IMR-90 (cell line): ENCODE results near the gene NEDD4L. TPM values are rescaled to one million over a fixed set of nuclear protein-coding genes. Genes with fewer than 3 reads are reported as not detected.

Experiments
- ATAC-seq: fragments of 200-7000 bp; cut with Tn5 transposase; 2 replicates; pipeline ENCODE4 v1.9.1; 2020; ENCODE audit warnings: low read depth, mild to moderate bottlenecking, moderate library complexity
- BruUV-seq: library from RNA; stranded (reverse); fragments of 400-500 nt; replicated peaks from 2 replicates; lab custom pipeline; 2021; lab: Mats Ljungman, UMichigan
- CTCF ChIA-PET: fragments of 300-600 bp; formaldehyde crosslinking; extraction: SDS; loops from one replicate; lab custom pipeline; 2021; ENCODE audit warnings: antibody characterized with exemption; lab: Yijun Ruan, JAX
- POLR2A ChIA-PET: fragments of 300-600 bp; sonication (Branson Sonifier 250); formaldehyde crosslinking; loops from one replicate; lab custom pipeline; 2022; ENCODE audit warnings: antibody characterized with exemption; ENCODE audit not compliant: unreplicated experiment; lab: Charles Lee
- DNase-seq: peaks from one replicate; pipeline ENCODE4 v3.0.0; 2013
- H2AFZ ChIP-seq: replicated peaks from 2 replicates; pipeline ENCODE3; 2013; ENCODE audit warnings: low read length, mild to moderate bottlenecking; ENCODE audit not compliant: poor library complexity
- H2AK5ac ChIP-seq: 2 replicates; pipeline ENCODE4 v1.6.1; 2013; ENCODE audit warnings: low read depth, low read length, inconsistent platforms
- H2AK9ac ChIP-seq: replicated peaks from 2 replicates; pipeline ENCODE3; 2013; ENCODE audit warnings: mild to moderate bottlenecking, low read depth, low read length, moderate library complexity; ENCODE audit not compliant: poor library complexity
- H2BK120ac ChIP-seq: 2 replicates; pipeline ENCODE4 v1.6.1; 2013; ENCODE audit warnings: low read depth, low read length, inconsistent platforms
- H2BK15ac ChIP-seq: 3 replicates; pipeline ENCODE4 v1.6.1; 2013; ENCODE audit warnings: low read depth, low read length, inconsistent platforms
- H2BK20ac ChIP-seq: 2 replicates; pipeline ENCODE4 v1.6.1; 2013; ENCODE audit warnings: low read depth, mild to moderate bottlenecking, inconsistent platforms, low read length, moderate library complexity
- H2BK5ac ChIP-seq: 2 replicates; pipeline ENCODE4 v1.6.1; 2013; ENCODE audit warnings: mild to moderate bottlenecking, low read depth, low read length, inconsistent platforms; ENCODE audit not compliant: poor library complexity, severe bottlenecking
- H3K14ac ChIP-seq: replicated peaks from 2 replicates; pipeline ENCODE4 v1.6.1; 2013; ENCODE audit warnings: low read depth, low read length, inconsistent platforms
- H3K18ac ChIP-seq: 2 replicates; pipeline ENCODE4 v1.6.1; 2013; ENCODE audit warnings: low read depth, low read length, control low read depth
- H3K23ac ChIP-seq: 2 replicates; pipeline ENCODE4 v1.6.1; 2013; ENCODE audit warnings: low read depth, low read length, inconsistent platforms
- H3K27ac ChIP-seq: 2 replicates; pipeline ENCODE4 v1.5.1; 2013; ENCODE audit warnings: mild to moderate bottlenecking, control low read depth, low read length; ENCODE audit not compliant: insufficient read depth
- H3K27me3 ChIP-seq: 2 replicates; pipeline ENCODE4 v1.6.1; 2013; ENCODE audit warnings: low read length; ENCODE audit not compliant: control insufficient read depth, insufficient read depth
- H3K36me3 ChIP-seq: 2 replicates; pipeline ENCODE4 v1.6.1; 2013; ENCODE audit warnings: low read length, mixed read lengths; ENCODE audit not compliant: control insufficient read depth, insufficient read depth
- H3K4ac ChIP-seq: 2 replicates; pipeline ENCODE4 v1.6.1; 2013; ENCODE audit warnings: low read depth, low read length, inconsistent platforms
- H3K4me1 ChIP-seq: 2 replicates; pipeline ENCODE4 v1.6.1; 2013; ENCODE audit warnings: low read length, mixed read lengths; ENCODE audit not compliant: control insufficient read depth, insufficient read depth
- H3K4me2 ChIP-seq: 2 replicates; pipeline ENCODE4 v1.6.1; 2013; ENCODE audit warnings: low read depth, mild to moderate bottlenecking, control low read depth, low read length, moderate library complexity
- H3K4me3 ChIP-seq: 2 replicates; pipeline ENCODE4 v1.5.1; 2013; ENCODE audit warnings: low read depth, mild to moderate bottlenecking, control low read depth, low read length, moderate library complexity; ENCODE audit not compliant: insufficient read depth
- H3K56ac ChIP-seq: 2 replicates; pipeline ENCODE4 v1.6.1; 2013; ENCODE audit warnings: low read length, inconsistent platforms; ENCODE audit not compliant: insufficient read depth; ENCODE audit errors: extremely low read depth
- H3K79me1 ChIP-seq, 2 experiments: 2 replicates each; pipeline ENCODE4 v1.6.1; 2013; ENCODE audit warnings: low read length in 2 of 2, inconsistent platforms in 1 of 2, low read depth in 1 of 2
- H3K9ac ChIP-seq: 2 replicates; pipeline ENCODE4 v1.6.1; 2013; ENCODE audit warnings: low read depth, low read length, control low read depth
- H3K9me1 ChIP-seq: 2 replicates; pipeline ENCODE4 v1.6.1; 2013; ENCODE audit warnings: low read length, inconsistent platforms; ENCODE audit not compliant: insufficient read depth
- H3K9me3 ChIP-seq: 2 replicates; pipeline ENCODE4 v1.6.1; 2013; ENCODE audit warnings: low read length; ENCODE audit not compliant: control insufficient read depth, insufficient read depth
- H4K20me1 ChIP-seq: 2 replicates; pipeline ENCODE4 v1.6.1; 2013; ENCODE audit warnings: low read length, inconsistent platforms; ENCODE audit not compliant: insufficient read depth
- H4K5ac ChIP-seq: 2 replicates; pipeline ENCODE4 v1.6.1; 2013; ENCODE audit warnings: mild to moderate bottlenecking, low read depth, low read length, control low read depth
- H4K8ac ChIP-seq, 2 experiments: 2 replicates each; pipeline ENCODE4 v1.6.1; 2013; ENCODE audit warnings: low read depth in 2 of 2, low read length in 2 of 2, control low read depth in 1 of 2, inconsistent platforms in 1 of 2
- H4K91ac ChIP-seq: 2 replicates; pipeline ENCODE4 v1.6.1; 2013; ENCODE audit warnings: low read depth, low read length, inconsistent platforms; ENCODE audit not compliant: insufficient read depth
- BHLHE40 ChIP-seq: fragments of 150-350 bp; IDR thresholded peaks from 2 replicates; pipeline ENCODE4 v1.6.1; 2016; ENCODE audit warnings: mild to moderate bottlenecking, low read depth, low read length
- CEBPB ChIP-seq: IDR thresholded peaks from 2 replicates; pipeline ENCODE4 v1.6.1; 2012; ENCODE audit warnings: low read depth, low read length, improper control_type of control experiment
- MAFK ChIP-seq: IDR thresholded peaks from 2 replicates; pipeline ENCODE4 v1.6.1; 2012; ENCODE audit warnings: low read depth, low read length, improper control_type of control experiment
- MXI1 ChIP-seq: IDR thresholded peaks from 2 replicates; pipeline ENCODE4 v1.6.1; 2012; ENCODE audit warnings: low read depth, mild to moderate bottlenecking, low read length, moderate library complexity, borderline replicate concordance
- RAD21 ChIP-seq: IDR thresholded peaks from 2 replicates; pipeline ENCODE4 v1.6.1; 2012; ENCODE audit warnings: low read length, improper control_type of control experiment
- RFX5 ChIP-seq: IDR thresholded peaks from 2 replicates; pipeline ENCODE4 v1.8.0; 2012; ENCODE audit warnings: low read depth, mild to moderate bottlenecking, low read length, moderate library complexity
- SMC3 ChIP-seq: fragments of 150-350 bp; IDR thresholded peaks from 2 replicates; pipeline ENCODE4 v1.6.1; 2016; ENCODE audit warnings: low read depth, mild to moderate bottlenecking, antibody characterized with exemption, low read length, moderate library complexity
- WGBS, 2 experiments: methylation state at CpG; one replicate each; pipeline versions ENCODE4 v1.1.5 to v1.1.7; 2013; ENCODE audit warnings: missing lambda C conversion rate in 2 of 2; ENCODE audit not compliant: insufficient read length in 1 of 2; ENCODE audit errors: extremely low coverage in 2 of 2; 5-methylcytosine and 5-hydroxymethylcytosine counted together
- dilution Hi-C: fragments of 300-500 bp; cut with HindIII; formaldehyde crosslinking; loops from one replicate; pipeline ENCODE4 v1.14.3; 2018; ENCODE audit warnings: low sequenced_read_pairs; ENCODE audit not compliant: unreplicated experiment
- in situ Hi-C: fragments of 300-500 bp; cut with MboI; formaldehyde crosslinking; loops from 3 replicates; pipeline ENCODE4 v1.14.3; 2019; ENCODE audit warnings: low sequenced_read_pairs, inconsistent platforms, mixed read lengths
- intact Hi-C: fragments of 100-400 bp; cut with micrococcal nuclease; formaldehyde crosslinking; loops from 2 replicates; pipeline ENCODE4 v1.10.0; 2022
- polyA plus RNA-seq, 3 experiments: library from polyadenylated mRNA; depleted of rRNA; stranded (reverse); fragments of >200 nt; gene quantifications; 2 replicates each; pipeline ENCODE4 v1.2.3, GENCODE V29; 2012; ENCODE audit warnings: low replicate concordance in 1 of 3
- total RNA-seq: library from RNA; depleted of rRNA; stranded (reverse); fragments of >200 nt; gene quantifications from 2 replicates; pipeline ENCODE4 v1.2.3, GENCODE V29; 2012
- TF ChIP-seq, protein P1 (sequence below): fragments of 150-350 bp; IDR thresholded peaks from 2 replicates; pipeline ENCODE4 v1.6.1; 2017; ENCODE audit warnings: mild to moderate bottlenecking, antibody characterized with exemption, low read length, low read depth

The NEDD4L gene
- total and polyA plus RNA-seq, 2 of the 4 experiments (the other 2 are of a cell fraction) = 10.0 to 10.9 TPM

DNA sequence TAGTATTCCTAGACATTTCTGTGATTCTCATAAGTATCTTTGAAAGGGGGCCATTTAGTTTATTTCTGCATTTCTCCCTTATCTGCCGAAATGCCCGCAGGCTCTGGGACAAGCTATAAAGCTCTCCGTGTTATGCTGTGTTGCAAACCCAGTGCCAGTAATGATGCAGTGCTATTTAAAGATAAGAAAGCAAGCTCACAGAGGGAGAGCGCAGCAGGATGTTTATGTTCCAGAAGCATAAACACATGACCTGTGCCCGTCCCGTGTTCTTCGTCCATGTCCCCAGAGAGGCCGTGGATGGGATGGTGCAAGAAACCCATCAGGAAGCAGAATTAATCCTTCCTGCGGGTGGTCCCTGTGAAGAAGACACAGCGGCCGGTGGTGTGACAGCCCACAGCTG, 99.4 kb downstream of the NEDD4L start:
- CTCF ChIA-PET = interaction anchor here (0.5 to 1.4 kb wide), 2 partner anchors 82 to 521 kb away, joined by 3 read pairs; no protein-coding TSS in a partner anchor
- 0 out of 2 replicates have a peak overlapping the region, but pooled peaks have one; percentile 3 for H3K9ac ChIP-seq
- H2BK120ac ChIP-seq = 0 out of 2 replicates have a peak overlapping the region, but pooled peaks have one; percentile 42
- dilution Hi-C loops (no loop called here), intact Hi-C loops (no loop called here), in situ Hi-C loops (no loop called here)
- no peak overlapping the region for H3K56ac ChIP-seq
- ATAC-seq (peak; percentile 96), DNase-seq (peak; percentile 84)
- H2BK5ac ChIP-seq = peak overlapping the region; percentile 13
- 0 out of 3 replicates have a peak overlapping the region, but pooled peaks have one; percentile 31 for H2BK15ac ChIP-seq
- peak overlapping the region; percentile 63 for H3K4me2 ChIP-seq
- H3K9me1 ChIP-seq = peaks cover under 1% of the 10 kb centered on the region; the same call in 1 of the 2 replicates
- H4K91ac ChIP-seq = peak overlapping the region; percentile 60; the same call in 1 of the 2 replicates
- POLR2A ChIA-PET = no interaction called here
- no peak overlapping the region; a peak in 1 of 4 replicates for H4K8ac ChIP-seq
- 0 out of 2 replicates have a peak overlapping the region, but pooled peaks have one; percentile 1 for H4K5ac ChIP-seq
- no peaks in the 10 kb centered on the region for H3K27me3 ChIP-seq
- no peak overlapping the region; the same call in 1 of the 2 replicates for H3K23ac ChIP-seq
- 0% methylated on average over 1 of the region's 11 CpGs; no CpG with 5 or more reads in 1 of the 2 experiments for WGBS, 2 experiments
- H3K14ac ChIP-seq = no peak overlapping the region
- H2AFZ ChIP-seq = peak overlapping the region; percentile 75
- H3K27ac ChIP-seq = peak overlapping the region; percentile 23; the same call in 1 of the 2 replicates
- no peak overlapping the region for H2AK9ac ChIP-seq
- H3K4ac ChIP-seq = 0 out of 2 replicates have a peak overlapping the region, but pooled peaks have one; percentile 39
- peaks cover 7% of the 10 kb centered on the region for H3K4me1 ChIP-seq
- H3K9me3 ChIP-seq = 0 out of 2 replicates have a peak, but pooled peaks cover 2% of the 10 kb centered on the region
- H4K20me1 ChIP-seq = no peaks in the 10 kb centered on the region; the same call in 1 of the 2 replicates
- no peak for TF ChIP-seq MXI1
- TF ChIP-seq, protein P1, sequence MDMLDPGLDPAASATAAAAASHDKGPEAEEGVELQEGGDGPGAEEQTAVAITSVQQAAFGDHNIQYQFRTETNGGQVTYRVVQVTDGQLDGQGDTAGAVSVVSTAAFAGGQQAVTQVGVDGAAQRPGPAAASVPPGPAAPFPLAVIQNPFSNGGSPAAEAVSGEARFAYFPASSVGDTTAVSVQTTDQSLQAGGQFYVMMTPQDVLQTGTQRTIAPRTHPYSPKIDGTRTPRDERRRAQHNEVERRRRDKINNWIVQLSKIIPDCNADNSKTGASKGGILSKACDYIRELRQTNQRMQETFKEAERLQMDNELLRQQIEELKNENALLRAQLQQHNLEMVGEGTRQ = peak; percentile 62
- TF ChIP-seq SMC3 = no peak
- no peak for TF ChIP-seq RAD21
- no peak for TF ChIP-seq MAFK
- TF ChIP-seq BHLHE40 = peak; percentile 80
- peak; percentile 64 for TF ChIP-seq CEBPB
- TF ChIP-seq RFX5 = no peak
- H3K4me3 ChIP-seq = no peak overlapping the region
- H3K36me3 ChIP-seq = no peaks in the 10 kb centered on the region
- H3K79me1 ChIP-seq = 0 out of 4 replicates have a peak, but pooled peaks cover 2 to 3% of the 10 kb centered on the region in 2 experiments
- H2BK20ac ChIP-seq = no peak overlapping the region
- BruUV-seq = no TSS peak
- no peak overlapping the region for H2AK5ac ChIP-seq
- peak overlapping the region; percentile 21; the same call in 1 of the 2 replicates for H3K18ac ChIP-seq
